Fibroblast of skin of right biceps (primary cell): ENCODE data around the gene SYCE1.

ENCODE experiments used
- DNase-seq: peaks from one replicate; pipeline ENCODE4 v3.0.0-alpha.2; 2013

SYCE1 gene

GRCh38 chr10:133511408-133511807 lies 54.0 kb downstream of the SYCE1 start:
- no peak for DNase-seq

GRCh38 chr10:133509700-133510099 lies 55.7 kb downstream of the SYCE1 start:
- DNase-seq, result no peak
